HG02642 (cell line): ENCODE measurements around the gene LRRC36.

Source experiments
- ATAC-seq: cut with Tn5 transposase; IDR thresholded peaks from one replicate; pipeline ENCODE4 v1.9.1; 2021; ENCODE audit warnings: mild to moderate bottlenecking; ENCODE audit not compliant: unreplicated experiment, poor library complexity

LRRC36 gene

DNA sequence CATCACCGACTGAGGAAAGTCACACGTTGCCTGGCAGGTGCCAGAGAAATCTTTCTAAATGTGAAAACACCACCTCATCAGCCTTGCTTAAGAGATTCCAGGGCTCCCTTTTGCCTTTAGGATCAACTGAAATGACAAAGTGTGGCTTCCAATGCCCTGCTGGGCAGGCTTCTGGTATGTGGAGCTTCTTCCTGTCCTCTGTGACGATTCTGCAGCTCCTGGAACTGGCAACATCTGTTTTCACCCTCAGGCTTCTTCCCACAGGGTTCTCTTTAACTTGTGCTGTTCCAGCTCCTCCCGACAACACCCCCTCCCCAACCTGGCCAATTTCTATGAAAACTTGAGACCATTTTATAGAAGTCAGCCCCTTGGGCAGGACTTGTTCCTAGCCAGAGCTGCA, 94.4 kb downstream of the LRRC36 start:
- no peak for ATAC-seq

- ATAC-seq = no peak
Measured at GRCh38 chr16:67423015-67423414, 96.4 kb downstream of the LRRC36 start.

DNA sequence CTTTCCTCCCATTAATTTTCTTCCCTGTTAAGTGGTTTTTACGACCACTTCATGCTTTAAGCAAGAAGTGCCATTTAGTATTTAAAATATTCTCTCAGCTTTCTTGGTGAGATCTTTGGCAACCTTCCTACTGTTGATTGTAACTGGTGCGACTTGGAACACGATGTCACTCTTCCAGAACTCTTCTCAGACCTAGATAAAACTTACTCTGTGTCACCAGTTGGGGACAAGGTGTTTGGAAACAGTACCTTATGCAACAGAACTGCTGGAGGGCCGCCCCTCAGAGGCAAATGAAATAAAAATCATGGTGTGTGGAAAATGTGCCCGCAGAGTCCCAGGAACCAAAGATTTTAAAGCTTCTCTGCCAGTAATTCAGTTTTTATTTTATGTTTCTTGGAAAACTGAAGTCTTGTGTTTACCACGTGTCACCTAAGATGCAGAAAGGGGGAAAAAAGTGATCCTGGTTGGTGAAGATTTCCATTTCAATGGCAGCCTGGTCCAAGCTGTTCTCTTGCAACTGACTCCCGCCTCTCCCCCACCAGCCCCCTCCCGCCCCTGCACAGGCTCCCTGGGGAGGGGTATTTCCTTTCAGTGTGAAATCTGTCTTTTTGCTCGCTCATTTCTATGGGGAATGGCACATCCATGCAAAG, 97.1 kb downstream of the LRRC36 start:
- no peak for ATAC-seq

DNA sequence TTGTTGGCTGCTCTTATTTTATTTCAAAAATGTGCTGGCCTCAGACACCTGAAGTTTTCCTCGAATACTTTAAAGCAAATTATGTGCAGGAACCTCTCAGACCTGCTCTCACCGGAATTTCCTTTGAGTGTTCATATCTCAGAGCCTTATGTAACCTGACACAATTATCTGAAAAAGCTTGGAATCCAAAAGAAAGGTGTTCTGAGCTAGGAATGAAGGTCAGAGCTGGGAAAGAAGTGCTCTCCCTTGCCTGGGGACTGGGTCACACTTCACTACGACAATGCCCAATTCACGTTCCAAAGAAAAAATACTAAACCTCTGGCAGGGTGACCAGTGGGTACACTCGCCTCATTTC, 97.6 kb downstream of the LRRC36 start:
- ATAC-seq = no peak

DNA sequence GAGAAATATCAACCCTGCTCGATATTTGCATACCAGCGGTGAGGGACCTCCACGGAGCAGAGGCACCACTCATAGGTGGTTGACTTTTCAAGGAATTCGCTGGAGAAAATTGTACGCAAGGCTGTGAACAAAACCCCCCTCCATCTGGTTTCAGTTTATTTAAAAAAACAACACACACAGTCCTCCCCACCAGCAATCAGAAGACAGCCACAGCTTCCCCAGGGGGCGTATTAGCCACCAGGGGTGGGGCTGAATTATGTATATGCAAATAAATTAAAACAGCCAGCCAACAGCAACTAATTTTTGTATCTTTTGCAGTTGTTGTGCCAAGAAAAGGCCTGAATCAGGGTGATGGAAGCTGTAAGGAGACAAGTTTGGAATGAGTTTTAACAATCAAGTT, 98.4 kb downstream of the LRRC36 start:
- ATAC-seq = no peak

GRCh38 chr16:67425580-67425979, 99.0 kb downstream of the LRRC36 start:
- ATAC-seq = no peak

DNA sequence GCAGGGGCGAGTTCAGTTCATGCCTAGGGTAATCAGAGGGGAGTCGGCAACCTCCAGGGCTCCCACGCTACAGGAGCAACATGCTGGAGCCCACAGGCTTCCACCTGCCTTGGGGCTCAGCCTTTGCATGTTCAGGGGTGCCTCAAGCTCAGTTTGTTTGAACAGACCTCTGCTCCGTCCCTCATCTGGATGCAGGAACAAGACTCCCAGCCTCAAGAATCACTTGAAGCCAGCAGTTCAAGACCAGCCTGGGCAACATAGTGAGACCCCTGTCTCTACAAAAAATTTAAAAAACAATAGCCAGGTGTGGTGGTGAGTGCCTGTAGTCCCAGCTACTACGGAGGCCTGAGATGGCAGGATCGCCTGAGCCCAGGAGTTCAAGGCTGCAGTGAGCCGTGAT, 99.4 kb downstream of the LRRC36 start:
- no peak for ATAC-seq

DNA sequence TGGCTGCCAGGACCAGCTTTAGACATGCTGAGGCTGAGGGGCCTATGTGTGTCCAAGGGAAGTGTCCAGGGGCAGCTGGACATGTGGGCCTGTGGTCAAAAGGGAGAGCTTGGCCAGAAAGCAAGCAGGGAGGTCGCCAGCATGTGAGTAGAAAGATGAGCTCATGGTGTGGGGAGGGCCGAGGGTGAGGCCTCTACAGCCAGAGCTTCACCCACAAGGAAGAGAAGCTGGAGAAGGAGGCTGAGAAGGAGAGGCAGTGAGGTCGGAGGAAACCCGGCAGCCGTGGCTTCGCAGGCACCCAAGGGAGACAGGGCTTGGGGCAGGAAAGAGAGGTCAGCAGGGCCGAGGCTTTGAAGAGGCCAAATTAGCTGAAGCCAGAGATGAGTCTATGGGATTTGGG, 100.3 kb downstream of the LRRC36 start:
- no peak for ATAC-seq

DNA sequence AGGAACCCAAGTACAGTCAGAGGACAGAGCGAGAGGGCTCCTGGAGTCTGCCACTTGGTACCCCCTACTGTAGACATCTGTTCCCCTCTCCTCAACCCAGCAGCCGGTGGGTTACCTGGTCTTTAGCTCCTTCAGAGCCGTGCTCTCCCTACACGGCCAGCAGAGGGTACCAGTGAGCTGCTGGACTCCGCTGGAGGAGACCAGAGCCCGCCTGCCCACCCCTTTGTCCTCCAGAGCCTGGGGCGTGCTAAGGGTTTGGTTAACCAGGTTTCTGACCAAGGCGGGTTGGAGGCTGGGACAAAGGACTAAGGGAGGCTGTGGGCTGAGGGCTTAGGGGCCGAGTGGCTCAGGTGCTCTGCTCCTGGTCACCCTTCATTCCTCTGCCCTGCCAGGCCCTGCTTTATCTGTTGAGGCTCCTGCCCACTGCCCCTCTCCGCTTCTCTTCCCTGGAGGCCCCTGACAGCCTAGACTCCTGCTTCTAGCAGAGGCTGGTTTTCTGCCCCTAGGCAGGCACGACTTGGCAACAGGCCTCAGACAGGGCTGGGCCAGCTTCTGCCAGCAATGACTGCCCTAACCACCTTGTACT, 101.6 kb downstream of the LRRC36 start:
- ATAC-seq = no peak

- ATAC-seq = no peak
Measured at GRCh38 chr16:67429053-67429798, 102.6 kb downstream of the LRRC36 start.

DNA sequence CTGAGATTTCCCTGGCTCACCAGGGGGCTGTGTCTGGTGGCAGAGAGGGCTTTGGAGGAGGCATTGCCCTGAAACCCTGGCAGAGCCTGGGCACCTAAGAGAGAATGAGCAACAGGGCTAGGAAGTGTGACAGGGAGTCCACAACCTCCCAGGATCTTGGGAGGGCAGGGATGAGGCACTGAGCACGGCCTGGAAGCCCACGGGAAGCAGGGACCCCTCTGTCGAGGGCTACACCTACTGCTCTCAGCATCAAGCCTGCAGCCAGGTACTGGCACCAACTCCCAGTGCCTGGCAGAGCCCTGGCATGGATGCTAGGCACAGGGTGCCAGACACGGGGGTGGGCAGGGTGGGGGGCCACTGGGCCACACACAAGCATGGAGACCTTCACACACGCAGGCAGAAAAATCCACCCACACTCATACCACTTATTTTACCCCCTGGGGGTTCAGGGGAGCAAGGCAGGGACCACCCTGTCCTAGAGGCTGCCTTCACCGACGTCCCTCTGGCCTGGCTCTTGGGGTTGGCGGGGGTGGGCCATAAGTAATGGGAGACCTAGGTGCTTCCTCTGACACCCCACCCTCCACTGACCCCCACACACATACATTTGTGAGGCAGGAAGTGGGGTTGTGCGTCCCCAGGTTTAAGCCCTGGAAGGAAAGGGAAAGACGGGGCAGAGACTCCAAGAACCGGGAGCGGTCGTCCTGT, 103.3 kb downstream of the LRRC36 start:
- no peak for ATAC-seq

- no peak for ATAC-seq
Measured at GRCh38 chr16:67430504-67430976, 103.9 kb downstream of the LRRC36 start.

GRCh38 chr16:67430977-67431774, 104.6 kb downstream of the LRRC36 start, which contains the start of gene HSD11B2:
TSS of gene HSD11B2 (plus strand) at chr16:67431121. CDS start at chr16:67431249, 128 bp downstream.
- no peak for ATAC-seq

GRCh38 chr16:67431775-67432505, 105.3 kb downstream of the LRRC36 start:
- ATAC-seq = no peak

DNA sequence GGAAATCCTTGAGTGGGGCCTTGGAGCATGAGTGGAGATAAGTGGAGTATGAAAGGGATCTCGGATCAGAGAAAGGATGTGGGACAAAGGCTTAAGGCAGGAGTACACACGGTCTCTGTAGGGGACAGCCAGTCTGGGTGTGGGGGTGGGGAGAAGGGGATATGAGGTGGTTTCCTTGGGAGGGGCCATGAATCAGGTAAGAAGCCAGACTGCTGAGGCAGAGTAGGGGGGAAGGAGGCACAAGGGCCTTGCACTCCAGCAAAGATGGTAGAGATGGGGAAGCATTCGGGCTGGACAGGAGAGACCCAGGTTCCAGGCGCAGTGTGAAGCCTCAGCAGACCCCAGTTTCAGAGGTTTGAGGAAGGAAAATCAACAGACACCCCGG, 105.9 kb downstream of the LRRC36 start:
- ATAC-seq = no peak

GRCh38 chr16:67433131-67433719, 106.6 kb downstream of the LRRC36 start:
- no peak for ATAC-seq
